ENCODE measurements around the gene ANTXR1. TPM values are rescaled to one million over a fixed set of nuclear protein-coding genes. Genes with fewer than 3 reads are reported as not detected.

The ANTXR1 gene
- total and polyA plus RNA-seq, 9 of the 15 experiments (the other 6 are each of a cell fraction or from before 2014, with no cell fraction given) = 0.07 to 1.00 (median 0.54) TPM

DNA sequence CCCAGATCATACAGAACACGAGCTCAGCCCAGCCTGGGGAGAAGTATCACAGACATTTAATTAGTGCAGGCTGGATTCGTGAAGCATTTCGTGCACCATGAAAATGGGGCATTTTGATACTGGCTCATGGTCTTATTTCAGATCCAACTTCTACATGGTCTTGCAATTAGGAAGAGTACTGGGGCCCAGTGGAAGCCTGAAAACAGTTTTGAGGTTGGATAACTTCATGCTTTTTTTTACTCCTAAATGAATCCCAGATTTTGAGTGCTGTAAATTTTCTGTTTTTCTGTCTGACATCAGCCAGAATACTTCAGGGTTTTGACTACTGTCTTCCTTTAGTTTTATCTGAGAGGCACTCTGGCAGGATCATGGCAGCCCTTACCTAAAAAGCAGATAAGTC, 213.9 kb downstream of the ANTXR1 start:
- Histone ChIP-seq H3K79me2 (ENCODE audit: control insufficient read depth, insufficient read depth, low read length) (no peaks in the 10 kb centered on the region), H3K27me3 (ENCODE audit: control insufficient read depth in 2 of 2, insufficient read depth in 2 of 2, low read length in 2 of 2) (peaks cover 2 to 18% of the 10 kb centered on the region in 2 experiments; a peak in 2 of 5 replicates), H3K4me1 (replicated peaks in 1 of 2; ENCODE audit: control insufficient read depth in 2 of 2, insufficient read depth in 2 of 2, low read length in 2 of 2) (no peaks in the 10 kb centered on the region), H3K27ac (ENCODE audit: extremely low read depth, low read depth, low read length) (no peak overlapping the region), H3K36me3 (ENCODE audit: control insufficient read depth, insufficient read depth, low read length) (no peaks in the 10 kb centered on the region), H3K9me3 (replicated peaks; ENCODE audit: control insufficient read depth, insufficient read depth, low read depth, low read length) (no peaks in the 10 kb centered on the region), H4K20me1 (replicated peaks; ENCODE audit: control insufficient read depth, insufficient read depth, low read length) (no peaks in the 10 kb centered on the region; the same call in 1 of the 2 replicates), H2AFZ (ENCODE audit: low read depth, low read length) (no peak overlapping the region), H3K9me1 (ENCODE audit: control insufficient read depth, insufficient read depth, low read length) (no peaks in the 10 kb centered on the region), H3K4me2 (ENCODE audit: insufficient read depth, low read length) (no peak overlapping the region), H3K9ac (ENCODE audit: insufficient read depth in 1 of 2, low read depth in 2 of 2, low read length in 2 of 2) (no peak overlapping the region), H3K4me3 (no peak overlapping the region)
- WGBS (ENCODE audit: insufficient coverage, low coverage, missing lambda C conversion rate) = 0% methylated on average over 3 of the region's 3 CpGs
- BruUV-seq (replicated peaks) = no TSS peak
- ATAC-seq (no peak), DNase-seq (ENCODE audit: extremely low read depth in 1 of 4, low spot score in 3 of 4) (no peak), FAIRE-seq (no peak)
- in situ Hi-C loops (cut with MboI) = no loop called here
- intact Hi-C loops (cut with micrococcal nuclease) = no loop called here
- ChIA-PET CTCF (ENCODE audit: low intra/inter-chr PET ratio) (no interaction called here), POLR2A (interaction anchor here (0.7 to 0.8 kb wide), 2 partner anchors 9 to 10 kb away, joined by 3 read pairs; no protein-coding TSS in a partner anchor)
- TF ChIP-seq, protein P1, sequence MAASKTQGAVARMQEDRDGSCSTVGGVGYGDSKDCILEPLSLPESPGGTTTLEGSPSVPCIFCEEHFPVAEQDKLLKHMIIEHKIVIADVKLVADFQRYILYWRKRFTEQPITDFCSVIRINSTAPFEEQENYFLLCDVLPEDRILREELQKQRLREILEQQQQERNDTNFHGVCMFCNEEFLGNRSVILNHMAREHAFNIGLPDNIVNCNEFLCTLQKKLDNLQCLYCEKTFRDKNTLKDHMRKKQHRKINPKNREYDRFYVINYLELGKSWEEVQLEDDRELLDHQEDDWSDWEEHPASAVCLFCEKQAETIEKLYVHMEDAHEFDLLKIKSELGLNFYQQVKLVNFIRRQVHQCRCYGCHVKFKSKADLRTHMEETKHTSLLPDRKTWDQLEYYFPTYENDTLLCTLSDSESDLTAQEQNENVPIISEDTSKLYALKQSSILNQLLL (CRISPR knock-in tag; IDR thresholded peaks at IDR 0.05; ENCODE audit: borderline replicate concordance) = no peak
- TF ChIP-seq HDAC1 (IDR thresholded peaks at IDR 0.05) = no peak
- TF ChIP-seq CEBPG (CRISPR knock-in tag; IDR thresholded peaks at IDR 0.05) = no peak
- TF ChIP-seq CEBPG (tag; conservative IDR thresholded peaks at IDR 0.05 in 1 of 2, IDR thresholded peaks at IDR 0.05 in 1 of 2) = no peak
- no peak for TF ChIP-seq CBFB (CRISPR knock-in tag; IDR thresholded peaks at IDR 0.05)
- no peak for TF ChIP-seq SETDB1 (IDR thresholded peaks at IDR 0.05; ENCODE audit: low read length)
- TF ChIP-seq, protein P2, sequence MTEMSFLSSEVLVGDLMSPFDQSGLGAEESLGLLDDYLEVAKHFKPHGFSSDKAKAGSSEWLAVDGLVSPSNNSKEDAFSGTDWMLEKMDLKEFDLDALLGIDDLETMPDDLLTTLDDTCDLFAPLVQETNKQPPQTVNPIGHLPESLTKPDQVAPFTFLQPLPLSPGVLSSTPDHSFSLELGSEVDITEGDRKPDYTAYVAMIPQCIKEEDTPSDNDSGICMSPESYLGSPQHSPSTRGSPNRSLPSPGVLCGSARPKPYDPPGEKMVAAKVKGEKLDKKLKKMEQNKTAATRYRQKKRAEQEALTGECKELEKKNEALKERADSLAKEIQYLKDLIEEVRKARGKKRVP (CRISPR knock-in tag; IDR thresholded peaks at IDR 0.05) = no peak
- TF ChIP-seq RB1 (IDR thresholded peaks at IDR 0.05; ENCODE audit: low read depth) = no peak
- TF ChIP-seq POLR2AphosphoS5 (IDR thresholded peaks at IDR 0.05; ENCODE audit: control insufficient read depth, insufficient read depth, low read depth, low read length) = no peak
- no peak for TF ChIP-seq SAP30 (IDR thresholded peaks at IDR 0.05; ENCODE audit: borderline replicate concordance, insufficient read depth, low read depth, low read length, poor library complexity, severe bottlenecking)
- no peak for TF ChIP-seq NR4A1 (CRISPR knock-in tag; IDR thresholded peaks at IDR 0.05)
- no peak for TF ChIP-seq NR4A1 (tag; IDR thresholded peaks at IDR 0.05)
- no peak for TF ChIP-seq NBN (IDR thresholded peaks at IDR 0.05; ENCODE audit: low read depth)
- TF ChIP-seq ZFP1 (CRISPR knock-in tag; IDR thresholded peaks at IDR 0.05) = no peak
- no peak for TF ChIP-seq ZNF197 (CRISPR knock-in tag; IDR thresholded peaks at IDR 0.05; ENCODE audit: low read depth)
- TF ChIP-seq, protein P3, sequence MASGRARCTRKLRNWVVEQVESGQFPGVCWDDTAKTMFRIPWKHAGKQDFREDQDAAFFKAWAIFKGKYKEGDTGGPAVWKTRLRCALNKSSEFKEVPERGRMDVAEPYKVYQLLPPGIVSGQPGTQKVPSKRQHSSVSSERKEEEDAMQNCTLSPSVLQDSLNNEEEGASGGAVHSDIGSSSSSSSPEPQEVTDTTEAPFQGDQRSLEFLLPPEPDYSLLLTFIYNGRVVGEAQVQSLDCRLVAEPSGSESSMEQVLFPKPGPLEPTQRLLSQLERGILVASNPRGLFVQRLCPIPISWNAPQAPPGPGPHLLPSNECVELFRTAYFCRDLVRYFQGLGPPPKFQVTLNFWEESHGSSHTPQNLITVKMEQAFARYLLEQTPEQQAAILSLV (tag; IDR thresholded peaks at IDR 0.05) = no peak
- TF ChIP-seq, protein P4, sequence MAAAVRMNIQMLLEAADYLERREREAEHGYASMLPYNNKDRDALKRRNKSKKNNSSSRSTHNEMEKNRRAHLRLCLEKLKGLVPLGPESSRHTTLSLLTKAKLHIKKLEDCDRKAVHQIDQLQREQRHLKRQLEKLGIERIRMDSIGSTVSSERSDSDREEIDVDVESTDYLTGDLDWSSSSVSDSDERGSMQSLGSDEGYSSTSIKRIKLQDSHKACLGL (CRISPR knock-in tag; IDR thresholded peaks at IDR 0.05; ENCODE audit: borderline replicate concordance, poor library complexity, severe bottlenecking) = no peak
- TF ChIP-seq XRCC3 (IDR thresholded peaks at IDR 0.05) = no peak
